H1 (cell line): Measurements from ENCODE around the gene CELF5. TPM values are rescaled to one million over a fixed set of nuclear protein-coding genes. Genes with fewer than 3 reads are reported as not detected.

Experiments
- CTCF ChIA-PET: fragments of 300-600 bp; sonication (Branson Sonifier 250); formaldehyde crosslinking; loops from one replicate; lab custom pipeline; 2021; ENCODE audit not compliant: partially characterized antibody; lab: Charles Lee
- POLR2A ChIA-PET: fragments of 300-600 bp; sonication (Branson Sonifier 250); formaldehyde crosslinking; loops from one replicate; lab custom pipeline; 2021; ENCODE audit warnings: inconsistent platforms; ENCODE audit not compliant: partially characterized antibody; lab: Charles Lee
- DNase-seq, 2 experiments: peaks; one replicate each; pipeline versions ENCODE4 v3.0.0 to v3.0.0-alpha.2; 2010 to 2022; ENCODE audit warnings: low spot score in 2 of 2, low read depth in 1 of 2, mixed read lengths in 1 of 2
- FAIRE-seq: peaks from 2 replicates; lab custom pipeline; 2011; peaks lifted over from hg19 to GRCh38; lab: Jason Lieb, UNC
- H2AFZ ChIP-seq: 2 replicates; pipeline ENCODE4 v1.8.1; 2012; ENCODE audit warnings: low read length, inconsistent platforms
- H2AK5ac ChIP-seq: 2 replicates; pipeline ENCODE4 v1.6.1; 2013; ENCODE audit warnings: low read depth, low read length
- H2BK120ac ChIP-seq: replicated peaks from 2 replicates; pipeline ENCODE3; 2013; ENCODE audit warnings: low read depth, low read length, inconsistent platforms
- H2BK12ac ChIP-seq: 2 replicates; pipeline ENCODE4 v1.6.1; 2013; ENCODE audit warnings: low read depth, low read length
- H2BK15ac ChIP-seq: 2 replicates; pipeline ENCODE4 v1.6.1; 2013; ENCODE audit warnings: low read length
- H2BK20ac ChIP-seq: 2 replicates; pipeline ENCODE4 v1.6.1; 2013; ENCODE audit warnings: low read length
- H2BK5ac ChIP-seq: 2 replicates; pipeline ENCODE4 v1.6.1; 2013; ENCODE audit warnings: low read depth, low read length
- H3K14ac ChIP-seq: 2 replicates; pipeline ENCODE4 v1.6.1; 2013; ENCODE audit warnings: inconsistent platforms; ENCODE audit not compliant: insufficient read length
- H3K18ac ChIP-seq: 2 replicates; pipeline ENCODE4 v1.6.1; 2013; ENCODE audit warnings: low read length; ENCODE audit errors: extremely low read depth
- H3K23ac ChIP-seq: 2 replicates; pipeline ENCODE4 v1.6.1; 2013; ENCODE audit warnings: inconsistent platforms; ENCODE audit not compliant: insufficient read length
- H3K23me2 ChIP-seq: 2 replicates; pipeline ENCODE4 v1.6.1; 2013; ENCODE audit warnings: low read depth, low read length
- H3K27ac ChIP-seq: 2 replicates; pipeline ENCODE4 v1.6.1; 2011; ENCODE audit warnings: low read depth, low read length, inconsistent platforms
- H3K27me3 ChIP-seq, 4 experiments: replicated peaks in 1 of 4; 1 replicate in 1 of 4; 2 replicates in 3 of 4; pipeline versions ENCODE4 v1.6.1 to v1.8.1; 2011 to 2013; ENCODE audit warnings: low read length in 3 of 4, mild to moderate bottlenecking in 3 of 4, inconsistent platforms in 2 of 4, mixed read lengths in 2 of 4, moderate library complexity in 1 of 4; ENCODE audit not compliant: control insufficient read depth in 3 of 4, insufficient read depth in 3 of 4; ENCODE audit errors: extremely low read depth in 1 of 4
- H3K36me3 ChIP-seq, 4 experiments: 2 replicates each; pipeline versions ENCODE4 v1.6.1 to v1.8.1; 2011 to 2013; ENCODE audit warnings: mild to moderate bottlenecking in 4 of 4, low read length in 3 of 4, moderate library complexity in 2 of 4, control low read depth in 1 of 4, inconsistent platforms in 1 of 4; ENCODE audit not compliant: insufficient read depth in 4 of 4, control insufficient read depth in 2 of 4
- H3K4ac ChIP-seq: replicated peaks from 2 replicates; pipeline ENCODE3; 2013; ENCODE audit warnings: low read length, low read depth, mixed read lengths, inconsistent platforms; ENCODE audit not compliant: insufficient read length
- H3K4me1 ChIP-seq, 4 experiments: replicated peaks in 1 of 4; 1 replicate in 1 of 4; 2 replicates in 3 of 4; pipeline versions ENCODE4 v1.6.1 to v1.8.1; 2011 to 2013; ENCODE audit warnings: low read length in 3 of 4, inconsistent platforms in 2 of 4, mixed read lengths in 1 of 4; ENCODE audit not compliant: insufficient read depth in 4 of 4, control insufficient read depth in 3 of 4
- H3K4me2 ChIP-seq, 2 experiments: 2 replicates each; pipeline versions ENCODE4 v1.6.1 to v1.8.1; 2011 to 2013; ENCODE audit warnings: low read depth in 2 of 2, low read length in 2 of 2, control low read depth in 1 of 2, inconsistent platforms in 1 of 2, mild to moderate bottlenecking in 1 of 2; ENCODE audit not compliant: insufficient read depth in 1 of 2
- H3K4me3 ChIP-seq, 4 experiments: fragments of 200-600, 300-600 bp in 1 of 4; sonication (generic), shearing (Covaris generic), sonication (Bioruptor Twin) in 1 of 4; 2 replicates each; pipeline versions ENCODE4 v1.5.1 to v1.8.1; 2011 to 2016; ENCODE audit warnings: low read length in 4 of 4, low read depth in 3 of 4, control low read depth in 2 of 4, inconsistent platforms in 2 of 4, mild to moderate bottlenecking in 2 of 4, mixed read lengths in 1 of 4, moderate library complexity in 1 of 4; ENCODE audit not compliant: insufficient read depth in 2 of 4; ENCODE audit errors: extremely low read depth in 1 of 4
- H3K56ac ChIP-seq: replicated peaks from 2 replicates; pipeline ENCODE3; 2013; ENCODE audit warnings: low read depth, mild to moderate bottlenecking, mixed read lengths, low read length, inconsistent platforms; ENCODE audit not compliant: insufficient read length
- H3K79me1 ChIP-seq: 2 replicates; pipeline ENCODE4 v1.6.1; 2013; ENCODE audit warnings: low read depth, low read length, control low read depth
- H3K79me2 ChIP-seq, 2 experiments: 2 replicates each; pipeline versions ENCODE4 v1.6.1 to v1.8.1; 2012 to 2013; ENCODE audit warnings: low read length in 2 of 2, mild to moderate bottlenecking in 2 of 2, inconsistent platforms in 1 of 2; ENCODE audit not compliant: insufficient read depth in 2 of 2, control insufficient read depth in 1 of 2
- H3K9ac ChIP-seq, 4 experiments: replicated peaks in 1 of 4; 1 replicate in 1 of 4; 2 replicates in 3 of 4; pipeline versions ENCODE4 v1.6.1 to v1.8.1; 2011 to 2013; ENCODE audit warnings: low read depth in 3 of 4, low read length in 3 of 4, control low read depth in 2 of 4, mild to moderate bottlenecking in 2 of 4, moderate library complexity in 2 of 4, inconsistent platforms in 1 of 4; ENCODE audit errors: extremely low read depth in 1 of 4
- H3K9me3 ChIP-seq, 2 experiments: 2 replicates each; pipeline versions ENCODE4 v1.6.1 to v1.8.1; 2012 to 2013; ENCODE audit warnings: mild to moderate bottlenecking in 2 of 2, moderate library complexity in 2 of 2, control low read depth in 1 of 2, inconsistent platforms in 1 of 2, low read depth in 1 of 2, low read length in 1 of 2, mixed read lengths in 1 of 2; ENCODE audit not compliant: insufficient read depth in 2 of 2
- H4K20me1 ChIP-seq, 2 experiments: replicated peaks in 1 of 2; 2 replicates each; pipeline versions ENCODE3 to v1.8.1; 2011 to 2013; ENCODE audit warnings: inconsistent platforms in 2 of 2, low read length in 2 of 2, mild to moderate bottlenecking in 1 of 2; ENCODE audit not compliant: insufficient read depth in 2 of 2, control insufficient read depth in 1 of 2
- H4K5ac ChIP-seq: 2 replicates; pipeline ENCODE4 v1.6.1; 2013; ENCODE audit warnings: low read length, low read depth, mixed read lengths, inconsistent platforms; ENCODE audit not compliant: insufficient read length
- H4K8ac ChIP-seq: 2 replicates; pipeline ENCODE4 v1.8.0; 2013; ENCODE audit warnings: mild to moderate bottlenecking, moderate library complexity, low read length, inconsistent platforms; ENCODE audit not compliant: insufficient read depth; ENCODE audit errors: extremely low read depth
- H4K91ac ChIP-seq: replicated peaks from 2 replicates; pipeline ENCODE3; 2013; ENCODE audit warnings: low read length, mixed read lengths, inconsistent platforms; ENCODE audit not compliant: insufficient read length
- ASH2L ChIP-seq: fragments of 200-600, 300-600 bp; sonication (generic); IDR thresholded peaks from one replicate; pipeline ENCODE4 v1.7.1; 2017; ENCODE audit warnings: low read length
- BRCA1 ChIP-seq: IDR thresholded peaks from 2 replicates; pipeline ENCODE4 v1.6.1; 2012; ENCODE audit warnings: low read depth, low read length, improper control_type of control experiment
- CBX5 ChIP-seq: fragments of 300-800, 300-1000 bp; sonication (generic); IDR thresholded peaks from 2 replicates; pipeline ENCODE4 v1.7.1; 2016; ENCODE audit warnings: antibody characterized with exemption, low read length, low read depth
- CEBPB ChIP-seq: IDR thresholded peaks from 2 replicates; pipeline ENCODE4 v1.6.1; 2012; ENCODE audit warnings: low read depth, low read length
- E2F6 ChIP-seq: IDR thresholded peaks from 2 replicates; pipeline ENCODE4 v1.6.1; 2012; ENCODE audit warnings: inconsistent platforms
- EGR1 ChIP-seq: IDR thresholded peaks from 2 replicates; pipeline ENCODE4 v1.6.1; 2011; ENCODE audit warnings: low read depth, low read length, borderline replicate concordance
- EZH2 ChIP-seq: fragments of 200-600 bp; sonication (generic); IDR thresholded peaks from 2 replicates; pipeline ENCODE4 v1.7.1; 2012; ENCODE audit warnings: low read depth, mild to moderate bottlenecking, moderate library complexity, low read length, inconsistent platforms; ENCODE audit not compliant: severe bottlenecking
- HDAC2 ChIP-seq, 2 experiments: fragments of 300-600 bp in 1 of 2; sonication (generic) in 1 of 2; IDR thresholded peaks; 2 replicates each; pipeline ENCODE4 v1.6.1; 2011 to 2012; ENCODE audit warnings: low read depth in 2 of 2, low read length in 2 of 2, mild to moderate bottlenecking in 2 of 2, moderate library complexity in 2 of 2, borderline replicate concordance in 1 of 2, inconsistent platforms in 1 of 2
- HDAC6 ChIP-seq: IDR thresholded peaks from one replicate; pipeline ENCODE4 v1.7.1; 2012; ENCODE audit warnings: low read depth, mild to moderate bottlenecking, inconsistent platforms, low read length, moderate library complexity
- KDM1A ChIP-seq: fragments of 200-600, 300-600 bp; sonication (generic); IDR thresholded peaks from 2 replicates; pipeline ENCODE4 v1.7.1; 2016; ENCODE audit warnings: mild to moderate bottlenecking, low read length, borderline replicate concordance
- SAP30 ChIP-seq: fragments of 300-600 bp; sonication (generic); IDR thresholded peaks from 2 replicates; pipeline ENCODE4 v1.7.1; 2012; ENCODE audit warnings: low read length, moderate library complexity, mild to moderate bottlenecking, inconsistent platforms; ENCODE audit not compliant: insufficient read depth, insufficient replicate concordance
- SP1 ChIP-seq: IDR thresholded peaks from 2 replicates; pipeline ENCODE4 v1.6.1; 2011; ENCODE audit warnings: low read depth, low read length
- TCF12 ChIP-seq: IDR thresholded peaks from 2 replicates; pipeline ENCODE4 v1.6.1; 2011; ENCODE audit warnings: low read depth, mild to moderate bottlenecking, low read length
- YY1 ChIP-seq: IDR thresholded peaks from 2 replicates; pipeline ENCODE4 v1.6.1; 2011; ENCODE audit warnings: low read depth, mild to moderate bottlenecking, low read length
- WGBS, 2 experiments: shearing (Covaris generic) in 1 of 2; methylation state at CpG; one replicate each; pipeline versions ENCODE4 v1.1.6 to v1.1.7; 2013 to 2015; ENCODE audit warnings: low lambda C conversion rate in 2 of 2, mixed read lengths in 2 of 2, inconsistent platforms in 1 of 2, low coverage in 1 of 2, missing lambda C conversion rate in 1 of 2; ENCODE audit not compliant: insufficient replicate concordance in 2 of 2, insufficient coverage in 1 of 2, insufficient read length in 1 of 2; ENCODE audit errors: extremely low coverage in 1 of 2, missing lambda C conversion rate in 1 of 2; 5-methylcytosine and 5-hydroxymethylcytosine counted together
- polyA plus RNA-seq, 7 experiments: library from polyadenylated mRNA; depleted of rRNA in 3 of 7; stranded (reverse) in 5 of 7; unstranded in 2 of 7; fragments of >200 nt in 5 of 7; fragments of 200-250 nt in 2 of 7; gene quantifications; 1 replicate in 5 of 7; 2 replicates in 1 of 7; 4 replicates in 1 of 7; pipeline versions ENCODE4 v1.2.1 to v1.2.3, GENCODE V29; 2011 to 2013; ENCODE audit warnings: missing spikeins in 2 of 7, mixed read lengths in 2 of 7
- total RNA-seq: library from RNA; stranded (reverse); fragmentation: NEBNext Ultra II Directional; extraction: Animal tissue kit (Norgen Biotek cat#: 25700); gene quantifications from 2 replicates; pipeline ENCODE4 v1.2.1, GENCODE V29; 2021

The CELF5 gene
- total and polyA plus RNA-seq, 2 of the 8 experiments (the other 6 are each of a cell fraction or from before 2014, with no cell fraction given) = 9.8 to 15.0 TPM

- H4K8ac ChIP-seq = no peak overlapping the region
- DNase-seq (no peak), FAIRE-seq (no peak)
- no peak overlapping the region for H2BK5ac ChIP-seq
- no peak overlapping the region for H3K4me2 ChIP-seq
- H3K4ac ChIP-seq = no peak overlapping the region
- no peak overlapping the region for H3K23ac ChIP-seq
- no peaks in the 10 kb centered on the region for H3K23me2 ChIP-seq
- H3K9me3 ChIP-seq = no peaks in the 10 kb centered on the region
- no peak overlapping the region for H2AFZ ChIP-seq
- no peak overlapping the region for H3K14ac ChIP-seq
- H3K9ac ChIP-seq = no peak overlapping the region
- H3K79me1 ChIP-seq = no peaks in the 10 kb centered on the region
- no peaks in the 10 kb centered on the region for H3K79me2 ChIP-seq
- no peak overlapping the region for H4K91ac ChIP-seq
- H3K4me1 ChIP-seq = peaks cover 0 to 4% (median 3%) of the 10 kb centered on the region in 4 experiments; a peak in 5 of 7 replicates
- H3K36me3 ChIP-seq = no peaks in the 10 kb centered on the region
- ChIA-PET POLR2A (no interaction called here), CTCF (interaction anchor here (0.6 to 1.8 kb wide), 3 partner anchors 8 to 193 kb away, joined by 3 to 7 read pairs (median 3); no protein-coding TSS in a partner anchor)
- no peaks in the 10 kb centered on the region for H4K20me1 ChIP-seq
- H2AK5ac ChIP-seq = no peak overlapping the region
- H3K4me3 ChIP-seq = no peak overlapping the region
- H3K56ac ChIP-seq = no peak overlapping the region
- H2BK15ac ChIP-seq = no peak overlapping the region
- WGBS, 2 experiments = 77% methylated on average over 7 of the region's 9 CpGs; no CpG with 5 or more reads in 1 of the 2 experiments
- no peak overlapping the region for H3K18ac ChIP-seq
- no peak overlapping the region for H2BK120ac ChIP-seq
- H4K5ac ChIP-seq = no peak overlapping the region
- no peak overlapping the region for H3K27ac ChIP-seq
- no peak overlapping the region for H2BK20ac ChIP-seq
- H3K27me3 ChIP-seq = no peaks in the 10 kb centered on the region
- no peak overlapping the region for H2BK12ac ChIP-seq
- TF ChIP-seq HDAC6 (no peak), EGR1 (no peak), EZH2 (no peak), HDAC2 (IDR thresholded peaks at IDR 0.05; ENCODE audit: borderline replicate concordance in 1 of 2, low read depth in 2 of 2, low read length in 2 of 2) (no peak), SP1 (no peak), E2F6 (no peak), ASH2L (no peak), YY1 (no peak), SAP30 (no peak), KDM1A (no peak), CBX5 (no peak), BRCA1 (no peak), CEBPB (no peak), TCF12 (no peak)
Measured at GRCh38 chr19:3293560-3293959, 69.1 kb downstream of the CELF5 start.
